Measurements from ENCODE around the gene BTBD8. TPM values are rescaled to one million over a fixed set of nuclear protein-coding genes. Genes with fewer than 3 reads are reported as not detected.

Gene BTBD8
- total and polyA plus RNA-seq, 2 experiments from 2014 or later = 2.9 to 4.1 TPM

DNA sequence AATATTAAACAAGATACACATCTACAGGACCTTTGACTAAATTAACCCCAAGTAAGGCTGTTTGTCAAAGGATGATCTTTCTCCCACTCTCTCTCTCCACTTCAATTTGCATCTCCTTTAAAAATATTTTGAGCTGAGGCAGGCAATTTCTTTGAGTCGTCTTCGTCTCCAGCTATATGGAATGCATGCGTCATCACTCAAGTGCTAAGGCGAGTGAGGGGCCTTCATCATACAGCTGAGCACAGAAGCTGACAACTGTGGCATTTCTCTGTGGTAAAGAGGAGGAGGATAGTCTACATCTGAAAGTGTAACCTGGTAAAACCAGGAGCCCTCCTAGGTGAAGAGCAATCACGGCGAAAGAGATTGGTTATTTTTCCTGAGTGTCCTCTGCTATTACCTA is 42.7 kb upstream of the BTBD8 start:
- Histone ChIP-seq H3K9me2 (ENCODE audit: insufficient read depth) (no peaks in the 10 kb centered on the region), H3K27ac (ENCODE audit: low read depth) (no peak overlapping the region), H3K4me1 (ENCODE audit: insufficient read depth) (no peaks in the 10 kb centered on the region), H3K79me2 (replicated peaks; ENCODE audit: insufficient read depth) (no peaks in the 10 kb centered on the region), H3K36me3 (ENCODE audit: insufficient read depth) (no peaks in the 10 kb centered on the region), H3F3A (replicated peaks; ENCODE audit: low read depth) (no peaks in the 10 kb centered on the region), H3K4me2 (no peak overlapping the region), H2AFZ (no peak overlapping the region), H3K27me3 (ENCODE audit: insufficient read depth) (no peaks in the 10 kb centered on the region), H3K4me3 (no peak overlapping the region), H4K20me1 (replicated peaks; ENCODE audit: insufficient read depth) (no peaks in the 10 kb centered on the region)
- no peaks in the 10 kb centered on the region for H3K27me3 Mint-ChIP-seq (ENCODE audit: insufficient read depth, low read depth, poor library complexity)
- no peaks in the 10 kb centered on the region for H3K36me3 Mint-ChIP-seq (ENCODE audit: low read depth)
- H3K4me3 Mint-ChIP-seq = no peak overlapping the region
- H3K9me3 Mint-ChIP-seq = no peaks in the 10 kb centered on the region
- ATAC-seq (peak; percentile 29; the same call in 1 of the 3 replicates), DNase-seq (ENCODE audit: low spot score) (peak; percentile 4)
- H3K4me1 Mint-ChIP-seq = peaks cover 5% of the 10 kb centered on the region; the same call in 2 of the 3 replicates
- H3K27ac Mint-ChIP-seq = no peak overlapping the region
- TF ChIP-seq CREB1 (CRISPR knock-in tag; IDR thresholded peaks at IDR 0.05; ENCODE audit: low read depth) (no peak), JUNB (IDR thresholded peaks at IDR 0.05; ENCODE audit: unreplicated experiment) (no peak), POLR2AphosphoS5 (IDR thresholded peaks at IDR 0.05; ENCODE audit: low read depth) (no peak), EZH2 (IDR thresholded peaks at IDR 0.05; ENCODE audit: low read depth, unreplicated experiment) (no peak), ZNF331 (CRISPR knock-in tag; IDR thresholded peaks at IDR 0.05; ENCODE audit: low read depth) (no peak), NANOG (IDR thresholded peaks at IDR 0.05; ENCODE audit: borderline replicate concordance) (no peak), ZNF114 (CRISPR knock-in tag; IDR thresholded peaks at IDR 0.05) (no peak), STAT1 (IDR thresholded peaks at IDR 0.05; ENCODE audit: unreplicated experiment) (no peak), EZH2phosphoT487 (IDR thresholded peaks at IDR 0.05; ENCODE audit: unreplicated experiment) (no peak)
- TF ChIP-seq, protein P1, sequence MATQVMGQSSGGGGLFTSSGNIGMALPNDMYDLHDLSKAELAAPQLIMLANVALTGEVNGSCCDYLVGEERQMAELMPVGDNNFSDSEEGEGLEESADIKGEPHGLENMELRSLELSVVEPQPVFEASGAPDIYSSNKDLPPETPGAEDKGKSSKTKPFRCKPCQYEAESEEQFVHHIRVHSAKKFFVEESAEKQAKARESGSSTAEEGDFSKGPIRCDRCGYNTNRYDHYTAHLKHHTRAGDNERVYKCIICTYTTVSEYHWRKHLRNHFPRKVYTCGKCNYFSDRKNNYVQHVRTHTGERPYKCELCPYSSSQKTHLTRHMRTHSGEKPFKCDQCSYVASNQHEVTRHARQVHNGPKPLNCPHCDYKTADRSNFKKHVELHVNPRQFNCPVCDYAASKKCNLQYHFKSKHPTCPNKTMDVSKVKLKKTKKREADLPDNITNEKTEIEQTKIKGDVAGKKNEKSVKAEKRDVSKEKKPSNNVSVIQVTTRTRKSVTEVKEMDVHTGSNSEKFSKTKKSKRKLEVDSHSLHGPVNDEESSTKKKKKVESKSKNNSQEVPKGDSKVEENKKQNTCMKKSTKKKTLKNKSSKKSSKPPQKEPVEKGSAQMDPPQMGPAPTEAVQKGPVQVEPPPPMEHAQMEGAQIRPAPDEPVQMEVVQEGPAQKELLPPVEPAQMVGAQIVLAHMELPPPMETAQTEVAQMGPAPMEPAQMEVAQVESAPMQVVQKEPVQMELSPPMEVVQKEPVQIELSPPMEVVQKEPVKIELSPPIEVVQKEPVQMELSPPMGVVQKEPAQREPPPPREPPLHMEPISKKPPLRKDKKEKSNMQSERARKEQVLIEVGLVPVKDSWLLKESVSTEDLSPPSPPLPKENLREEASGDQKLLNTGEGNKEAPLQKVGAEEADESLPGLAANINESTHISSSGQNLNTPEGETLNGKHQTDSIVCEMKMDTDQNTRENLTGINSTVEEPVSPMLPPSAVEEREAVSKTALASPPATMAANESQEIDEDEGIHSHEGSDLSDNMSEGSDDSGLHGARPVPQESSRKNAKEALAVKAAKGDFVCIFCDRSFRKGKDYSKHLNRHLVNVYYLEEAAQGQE (IDR thresholded peaks at IDR 0.05; ENCODE audit: unreplicated experiment) = no peak
- TF ChIP-seq, protein P2, sequence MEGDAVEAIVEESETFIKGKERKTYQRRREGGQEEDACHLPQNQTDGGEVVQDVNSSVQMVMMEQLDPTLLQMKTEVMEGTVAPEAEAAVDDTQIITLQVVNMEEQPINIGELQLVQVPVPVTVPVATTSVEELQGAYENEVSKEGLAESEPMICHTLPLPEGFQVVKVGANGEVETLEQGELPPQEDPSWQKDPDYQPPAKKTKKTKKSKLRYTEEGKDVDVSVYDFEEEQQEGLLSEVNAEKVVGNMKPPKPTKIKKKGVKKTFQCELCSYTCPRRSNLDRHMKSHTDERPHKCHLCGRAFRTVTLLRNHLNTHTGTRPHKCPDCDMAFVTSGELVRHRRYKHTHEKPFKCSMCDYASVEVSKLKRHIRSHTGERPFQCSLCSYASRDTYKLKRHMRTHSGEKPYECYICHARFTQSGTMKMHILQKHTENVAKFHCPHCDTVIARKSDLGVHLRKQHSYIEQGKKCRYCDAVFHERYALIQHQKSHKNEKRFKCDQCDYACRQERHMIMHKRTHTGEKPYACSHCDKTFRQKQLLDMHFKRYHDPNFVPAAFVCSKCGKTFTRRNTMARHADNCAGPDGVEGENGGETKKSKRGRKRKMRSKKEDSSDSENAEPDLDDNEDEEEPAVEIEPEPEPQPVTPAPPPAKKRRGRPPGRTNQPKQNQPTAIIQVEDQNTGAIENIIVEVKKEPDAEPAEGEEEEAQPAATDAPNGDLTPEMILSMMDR (conservative IDR thresholded peaks at IDR 0.05; ENCODE audit: low read depth in 2 of 2) = no peak
- TF ChIP-seq, protein P3, sequence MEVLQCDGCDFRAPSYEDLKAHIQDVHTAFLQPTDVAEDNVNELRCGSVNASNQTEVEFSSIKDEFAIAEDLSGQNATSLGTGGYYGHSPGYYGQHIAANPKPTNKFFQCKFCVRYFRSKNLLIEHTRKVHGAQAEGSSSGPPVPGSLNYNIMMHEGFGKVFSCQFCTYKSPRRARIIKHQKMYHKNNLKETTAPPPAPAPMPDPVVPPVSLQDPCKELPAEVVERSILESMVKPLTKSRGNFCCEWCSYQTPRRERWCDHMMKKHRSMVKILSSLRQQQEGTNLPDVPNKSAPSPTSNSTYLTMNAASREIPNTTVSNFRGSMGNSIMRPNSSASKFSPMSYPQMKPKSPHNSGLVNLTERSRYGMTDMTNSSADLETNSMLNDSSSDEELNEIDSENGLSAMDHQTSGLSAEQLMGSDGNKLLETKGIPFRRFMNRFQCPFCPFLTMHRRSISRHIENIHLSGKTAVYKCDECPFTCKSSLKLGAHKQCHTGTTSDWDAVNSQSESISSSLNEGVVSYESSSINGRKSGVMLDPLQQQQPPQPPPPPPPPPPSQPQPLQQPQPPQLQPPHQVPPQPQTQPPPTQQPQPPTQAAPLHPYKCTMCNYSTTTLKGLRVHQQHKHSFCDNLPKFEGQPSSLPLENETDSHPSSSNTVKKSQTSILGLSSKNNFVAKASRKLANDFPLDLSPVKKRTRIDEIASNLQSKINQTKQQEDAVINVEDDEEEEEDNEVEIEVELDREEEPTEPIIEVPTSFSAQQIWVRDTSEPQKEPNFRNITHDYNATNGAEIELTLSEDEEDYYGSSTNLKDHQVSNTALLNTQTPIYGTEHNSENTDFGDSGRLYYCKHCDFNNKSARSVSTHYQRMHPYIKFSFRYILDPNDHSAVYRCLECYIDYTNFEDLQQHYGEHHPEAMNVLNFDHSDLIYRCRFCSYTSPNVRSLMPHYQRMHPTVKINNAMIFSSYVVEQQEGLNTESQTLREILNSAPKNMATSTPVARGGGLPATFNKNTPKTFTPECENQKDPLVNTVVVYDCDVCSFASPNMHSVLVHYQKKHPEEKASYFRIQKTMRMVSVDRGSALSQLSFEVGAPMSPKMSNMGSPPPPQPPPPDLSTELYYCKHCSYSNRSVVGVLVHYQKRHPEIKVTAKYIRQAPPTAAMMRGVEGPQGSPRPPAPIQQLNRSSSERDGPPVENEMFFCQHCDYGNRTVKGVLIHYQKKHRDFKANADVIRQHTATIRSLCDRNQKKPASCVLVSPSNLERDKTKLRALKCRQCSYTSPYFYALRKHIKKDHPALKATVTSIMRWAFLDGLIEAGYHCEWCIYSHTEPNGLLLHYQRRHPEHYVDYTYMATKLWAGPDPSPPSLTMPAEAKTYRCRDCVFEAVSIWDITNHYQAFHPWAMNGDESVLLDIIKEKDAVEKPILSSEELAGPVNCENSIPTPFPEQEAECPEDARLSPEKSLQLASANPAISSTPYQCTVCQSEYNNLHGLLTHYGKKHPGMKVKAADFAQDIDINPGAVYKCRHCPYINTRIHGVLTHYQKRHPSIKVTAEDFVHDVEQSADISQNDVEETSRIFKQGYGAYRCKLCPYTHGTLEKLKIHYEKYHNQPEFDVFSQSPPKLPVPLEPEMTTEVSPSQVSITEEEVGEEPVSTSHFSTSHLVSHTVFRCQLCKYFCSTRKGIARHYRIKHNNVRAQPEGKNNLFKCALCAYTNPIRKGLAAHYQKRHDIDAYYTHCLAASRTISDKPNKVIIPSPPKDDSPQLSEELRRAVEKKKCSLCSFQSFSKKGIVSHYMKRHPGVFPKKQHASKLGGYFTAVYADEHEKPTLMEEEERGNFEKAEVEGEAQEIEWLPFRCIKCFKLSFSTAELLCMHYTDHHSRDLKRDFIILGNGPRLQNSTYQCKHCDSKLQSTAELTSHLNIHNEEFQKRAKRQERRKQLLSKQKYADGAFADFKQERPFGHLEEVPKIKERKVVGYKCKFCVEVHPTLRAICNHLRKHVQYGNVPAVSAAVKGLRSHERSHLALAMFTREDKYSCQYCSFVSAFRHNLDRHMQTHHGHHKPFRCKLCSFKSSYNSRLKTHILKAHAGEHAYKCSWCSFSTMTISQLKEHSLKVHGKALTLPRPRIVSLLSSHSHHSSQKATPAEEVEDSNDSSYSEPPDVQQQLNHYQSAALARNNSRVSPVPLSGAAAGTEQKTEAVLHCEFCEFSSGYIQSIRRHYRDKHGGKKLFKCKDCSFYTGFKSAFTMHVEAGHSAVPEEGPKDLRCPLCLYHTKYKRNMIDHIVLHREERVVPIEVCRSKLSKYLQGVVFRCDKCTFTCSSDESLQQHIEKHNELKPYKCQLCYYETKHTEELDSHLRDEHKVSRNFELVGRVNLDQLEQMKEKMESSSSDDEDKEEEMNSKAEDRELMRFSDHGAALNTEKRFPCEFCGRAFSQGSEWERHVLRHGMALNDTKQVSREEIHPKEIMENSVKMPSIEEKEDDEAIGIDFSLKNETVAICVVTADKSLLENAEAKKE (CRISPR knock-in tag; IDR thresholded peaks at IDR 0.05) = no peak
- TF ChIP-seq, protein P4, sequence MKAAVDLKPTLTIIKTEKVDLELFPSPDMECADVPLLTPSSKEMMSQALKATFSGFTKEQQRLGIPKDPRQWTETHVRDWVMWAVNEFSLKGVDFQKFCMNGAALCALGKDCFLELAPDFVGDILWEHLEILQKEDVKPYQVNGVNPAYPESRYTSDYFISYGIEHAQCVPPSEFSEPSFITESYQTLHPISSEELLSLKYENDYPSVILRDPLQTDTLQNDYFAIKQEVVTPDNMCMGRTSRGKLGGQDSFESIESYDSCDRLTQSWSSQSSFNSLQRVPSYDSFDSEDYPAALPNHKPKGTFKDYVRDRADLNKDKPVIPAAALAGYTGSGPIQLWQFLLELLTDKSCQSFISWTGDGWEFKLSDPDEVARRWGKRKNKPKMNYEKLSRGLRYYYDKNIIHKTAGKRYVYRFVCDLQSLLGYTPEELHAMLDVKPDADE (IDR thresholded peaks at IDR 0.05) = no peak
